ENCODE measurements around the gene NUDT8. TPM values are rescaled to one million over a fixed set of nuclear protein-coding genes. Genes with fewer than 3 reads are reported as not detected.

NUDT8 gene
- total RNA-seq, 1 experiment from 2014 or later: 18.1 TPM

- TF ChIP-seq CTCF (IDR thresholded peaks at IDR 0.05; ENCODE audit: insufficient read depth in 1 of 2, low read depth in 1 of 2, low read length in 1 of 2, severe bottlenecking in 1 of 2, unreplicated experiment in 1 of 2): no peak
- intact Hi-C loops (cut with micrococcal nuclease; ENCODE audit: unreplicated experiment): loop anchor here (1.0 kb wide), 1 partner anchor 18 kb away; no protein-coding TSS in a partner anchor
- H3K27me3 ChIP-seq (replicated peaks; ENCODE audit: control insufficient read depth, insufficient read depth, low read length): no peaks in the 10 kb centered on the region
- Mint-ChIP-seq H3K4me3 (ENCODE audit: unreplicated experiment) (no peak overlapping the region), H3K9me3 (ENCODE audit: unreplicated experiment) (no peaks in the 10 kb centered on the region), H3K4me1 (ENCODE audit: low read depth, unreplicated experiment) (no peaks in the 10 kb centered on the region), H3K36me3 (ENCODE audit: insufficient read depth, unreplicated experiment) (no peaks in the 10 kb centered on the region), H3K27ac (ENCODE audit: unreplicated experiment) (no peak overlapping the region), H3K27me3 (ENCODE audit: insufficient read depth, unreplicated experiment) (no peaks in the 10 kb centered on the region)
- ChIA-PET POLR2A (no interaction called here), CTCF (interaction anchor here (0.6 to 2.8 kb wide), 5 partner anchors 8 to 151 kb away, joined by 3 to 18 read pairs (median 4); partner anchors contain the start of gene NUDT8)
- H3K4me1 ChIP-seq: 0 out of 2 replicates have a peak, but pooled peaks cover 3% of the 10 kb centered on the region
- H3K9me3 ChIP-seq: peaks cover 8% of the 10 kb centered on the region; the same call in 1 of the 2 replicates
- DNase-seq: no peak
- no peak overlapping the region for H3K4me3 ChIP-seq (ENCODE audit: low read depth, low read length)
- BruUV-seq (replicated peaks): no TSS peak
- H3K36me3 ChIP-seq (ENCODE audit: control insufficient read depth, insufficient read depth, low read length): no peaks in the 10 kb centered on the region
These were observed 11.1 kb upstream of the NUDT8 start for GRCh38 chr11:67640758-67641337.

DNA sequence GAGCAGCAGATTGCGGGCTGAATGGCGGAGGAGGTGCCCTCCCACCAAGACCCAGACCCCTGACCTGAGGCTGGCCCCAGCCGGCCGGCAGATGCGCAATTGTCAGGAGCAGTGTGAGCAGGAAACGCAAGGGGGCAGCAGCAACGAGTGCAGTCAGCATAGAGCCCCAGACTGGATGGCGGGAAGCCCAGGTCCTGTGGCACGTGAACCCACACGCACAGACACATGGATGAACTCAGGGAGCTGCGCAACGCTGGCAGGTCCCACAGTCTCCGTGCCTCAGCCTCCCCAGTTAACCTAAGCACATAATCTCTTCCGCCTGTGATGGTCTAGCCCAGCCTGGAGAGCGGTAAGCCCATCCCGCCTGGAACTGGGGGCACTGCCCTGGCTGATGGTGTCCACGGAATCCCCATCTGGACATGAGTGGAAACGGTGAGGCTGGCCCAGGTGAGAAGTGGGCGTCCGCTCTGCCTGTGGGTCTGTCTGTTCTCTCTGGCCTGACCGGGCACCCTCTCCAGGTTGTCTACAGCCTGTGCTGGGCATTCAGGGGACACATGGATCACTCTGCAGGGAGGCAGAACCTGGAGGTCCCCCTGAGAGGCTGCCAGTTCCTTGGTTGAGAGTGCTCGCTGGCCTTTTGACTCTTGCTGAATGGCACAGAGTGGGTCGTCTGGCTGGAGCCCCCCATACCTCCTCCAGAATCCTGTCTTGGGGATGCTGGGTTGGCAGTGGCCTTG, 10.5 kb upstream of the NUDT8 start:
- Histone ChIP-seq H3K27me3 (replicated peaks; ENCODE audit: control insufficient read depth, insufficient read depth, low read length) (no peaks in the 10 kb centered on the region), H3K9me3 (peaks cover 8% of the 10 kb centered on the region; the same call in 1 of the 2 replicates), H3K36me3 (ENCODE audit: control insufficient read depth, insufficient read depth, low read length) (no peaks in the 10 kb centered on the region), H3K4me1 (0 out of 2 replicates have a peak, but pooled peaks cover 3% of the 10 kb centered on the region), H3K4me3 (ENCODE audit: low read depth, low read length) (no peak overlapping the region)
- Mint-ChIP-seq H3K36me3 (ENCODE audit: insufficient read depth, unreplicated experiment) (no peaks in the 10 kb centered on the region), H3K27ac (ENCODE audit: unreplicated experiment) (no peak overlapping the region), H3K4me1 (ENCODE audit: low read depth, unreplicated experiment) (no peaks in the 10 kb centered on the region), H3K27me3 (ENCODE audit: insufficient read depth, unreplicated experiment) (no peaks in the 10 kb centered on the region), H3K4me3 (ENCODE audit: unreplicated experiment) (no peak overlapping the region), H3K9me3 (ENCODE audit: unreplicated experiment) (no peaks in the 10 kb centered on the region)
- BruUV-seq (replicated peaks): no TSS peak
- peak; percentile 86 to 96 for TF ChIP-seq CTCF (IDR thresholded peaks at IDR 0.05; ENCODE audit: insufficient read depth in 1 of 2, low read depth in 1 of 2, low read length in 1 of 2, severe bottlenecking in 1 of 2, unreplicated experiment in 1 of 2)
- intact Hi-C loops (cut with micrococcal nuclease; ENCODE audit: unreplicated experiment): loop anchor here (1.0 kb wide), 1 partner anchor 19 kb away; no protein-coding TSS in a partner anchor
- DNase-seq: peak; percentile 87 to 88
- CTCF ChIA-PET: interaction anchor here (0.5 to 2.8 kb wide), 6 partner anchors 8 to 298 kb away, joined by 3 to 18 read pairs (median 4); partner anchors contain the start of gene NUDT8
- POLR2A ChIA-PET: no interaction called here

DNA sequence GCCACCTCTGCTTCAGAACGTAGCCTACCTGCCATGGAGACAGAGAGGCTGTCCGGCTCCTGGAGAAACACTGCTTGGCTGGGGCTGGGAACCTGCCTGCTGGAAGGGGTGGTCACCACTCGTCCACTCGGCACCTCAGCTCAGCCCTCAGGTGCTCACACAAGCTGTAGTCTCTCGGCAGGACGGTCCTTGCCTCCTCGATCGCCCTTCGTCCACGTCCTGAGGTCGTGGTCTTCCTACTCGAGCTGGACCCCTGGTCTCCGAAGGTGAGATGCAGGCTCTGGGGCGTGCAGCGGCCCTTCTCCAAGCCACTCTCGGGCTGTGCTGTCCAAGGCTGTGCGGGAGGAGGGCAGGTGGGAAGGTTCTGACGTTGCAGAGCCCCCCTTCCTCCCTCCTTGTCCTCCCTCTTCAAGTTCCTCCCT, 9.7 kb upstream of the NUDT8 start, which contains the start of gene TBX10:
Gene TBX10, minus strand, starts transcription at position 326 of the 422 bp plus-strand sequence. Its CDS starts 291 bp downstream, at position 35.
- TF ChIP-seq CTCF (IDR thresholded peaks at IDR 0.05; ENCODE audit: insufficient read depth in 1 of 2, low read depth in 1 of 2, low read length in 1 of 2, severe bottlenecking in 1 of 2, unreplicated experiment in 1 of 2): no peak
- intact Hi-C loops (cut with micrococcal nuclease; ENCODE audit: unreplicated experiment): no loop called here
- Mint-ChIP-seq H3K27ac (ENCODE audit: unreplicated experiment) (no peak within 1 kb of the TSS), H3K36me3 (ENCODE audit: insufficient read depth, unreplicated experiment) (no peaks in the 10 kb centered on the region), H3K4me3 (ENCODE audit: unreplicated experiment) (no peak within 1 kb of the TSS), H3K27me3 (ENCODE audit: insufficient read depth, unreplicated experiment) (no peaks in the 10 kb centered on the region), H3K9me3 (ENCODE audit: unreplicated experiment) (no peaks in the 10 kb centered on the region), H3K4me1 (ENCODE audit: low read depth, unreplicated experiment) (no peaks in the 10 kb centered on the region)
- Histone ChIP-seq H3K4me1 (0 out of 2 replicates have a peak, but pooled peaks cover 3% of the 10 kb centered on the region), H3K4me3 (ENCODE audit: low read depth, low read length) (no peak within 1 kb of the TSS), H3K27me3 (replicated peaks; ENCODE audit: control insufficient read depth, insufficient read depth, low read length) (no peaks in the 10 kb centered on the region), H3K9me3 (peaks cover 8% of the 10 kb centered on the region; the same call in 1 of the 2 replicates), H3K36me3 (ENCODE audit: control insufficient read depth, insufficient read depth, low read length) (no peaks in the 10 kb centered on the region)
- DNase-seq: peak in 1 of 2 experiments; percentile 44
- no TSS peak for BruUV-seq (replicated peaks)
- ChIA-PET CTCF (interaction anchor here (0.5 to 2.8 kb wide), 4 partner anchors 9 to 299 kb away, joined by 3 to 18 read pairs (median 6); partner anchors contain the start of gene NUDT8), POLR2A (no interaction called here)
